Activated CD8-positive, alpha-beta memory T cell treated with anti-CD3 and anti-CD28 coated beads for 1 hour (primary cell): ENCODE results near the gene UBE3C.
"Not testable (repeated sequence)": the region's sequence is repeated elsewhere in the genome, so short reads cannot be mapped to it uniquely, and the experiment has no call there.

Source experiments
- DNase-seq, 2 donors: peaks; one replicate each; pipeline ENCODE4 v3.0.0-alpha.2; 2020; ENCODE audit warnings: low read depth in 1 of 2; ENCODE audit errors: extremely low read depth in 1 of 2

The UBE3C gene

GRCh38 chr7:157129907-157130460 lies 8.7 kb upstream of the UBE3C start:
- no peak for DNase-seq

GRCh38 chr7:157130849-157131248 lies 7.9 kb upstream of the UBE3C start:
- not testable (repeated sequence) for DNase-seq

DNA sequence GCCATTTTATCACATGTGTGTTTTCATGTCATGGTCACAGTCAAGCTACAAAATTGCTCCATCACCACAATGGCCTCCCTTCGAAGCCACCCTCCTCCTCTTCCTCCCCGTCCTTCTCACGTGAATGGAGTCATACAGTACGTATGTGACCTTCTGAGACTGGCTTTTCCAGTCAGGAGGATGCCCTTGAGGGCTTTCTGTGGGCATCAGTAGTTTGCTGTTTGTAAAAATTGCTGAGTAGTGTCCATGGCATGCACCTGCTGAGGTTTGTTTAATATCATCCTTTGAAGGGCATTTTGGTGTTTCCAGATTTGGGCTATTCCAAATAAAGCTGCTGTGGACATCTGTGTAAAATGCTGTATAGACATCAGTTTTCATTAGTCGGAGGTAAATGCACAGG lies 5.9 kb upstream of the UBE3C start:
- DNase-seq: no peak

GRCh38 chr7:157133304-157133703 lies 5.4 kb upstream of the UBE3C start:
- no peak for DNase-seq

GRCh38 chr7:157136372-157136771 lies 2.4 kb upstream of the UBE3C start:
- DNase-seq: no peak

DNA sequence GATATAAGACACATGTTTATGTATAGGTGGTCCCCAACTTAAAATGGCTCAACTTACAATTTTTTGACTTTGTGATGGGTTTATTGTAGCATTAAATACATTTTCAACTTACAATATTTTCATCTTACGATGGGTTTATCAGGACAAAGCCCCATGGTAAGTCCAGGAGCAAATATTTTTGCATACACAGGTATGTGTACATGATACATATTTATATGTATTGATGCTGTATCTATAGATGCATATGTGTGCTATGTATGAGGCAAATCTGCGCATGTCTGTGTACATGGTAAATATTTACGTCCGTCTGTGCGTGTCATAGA lies 664 bp upstream of the UBE3C start:
- DNase-seq: no peak

DNA sequence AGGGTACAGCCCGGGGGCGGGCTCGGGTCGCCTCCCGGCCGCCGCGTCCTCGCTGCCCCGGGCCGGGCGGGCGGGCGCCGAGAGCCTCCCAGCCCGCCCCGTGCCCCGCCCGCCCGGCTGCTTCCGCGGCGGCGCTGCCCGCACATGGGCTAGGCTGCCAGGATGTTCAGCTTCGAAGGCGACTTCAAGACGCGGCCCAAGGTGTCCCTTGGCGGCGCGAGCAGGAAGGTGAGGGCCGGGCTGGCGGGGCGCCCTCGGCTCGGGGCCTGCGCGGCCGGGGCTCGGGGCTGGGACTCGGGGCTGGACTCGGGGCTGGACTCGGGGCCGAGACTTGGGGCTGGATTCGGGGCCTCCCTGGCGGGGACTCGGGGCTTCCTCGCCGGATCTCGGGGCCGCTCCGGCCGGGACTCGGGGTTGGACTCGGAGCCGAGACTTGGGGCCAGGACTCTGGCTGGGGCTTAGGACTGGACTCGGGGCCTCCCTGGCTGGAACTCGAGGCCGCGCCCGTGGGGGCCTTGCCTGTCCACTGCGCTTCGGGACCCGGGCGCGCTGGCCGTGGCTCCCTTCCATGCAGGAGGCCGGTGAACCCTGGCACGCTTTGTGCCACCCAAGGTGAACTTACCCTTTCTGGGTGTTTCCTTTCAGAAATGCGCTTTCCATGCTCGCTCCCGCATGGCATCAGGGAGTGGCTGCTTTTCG lies 534 bp downstream of the UBE3C start:
- DNase-seq: peak in 1 of 2 donors; percentile 59

- DNase-seq: no peak
Observed at GRCh38 chr7:157139810-157140510, 1.2 kb downstream of the UBE3C start.

GRCh38 chr7:157140511-157140905 lies 1.8 kb downstream of the UBE3C start:
- no peak for DNase-seq

DNA sequence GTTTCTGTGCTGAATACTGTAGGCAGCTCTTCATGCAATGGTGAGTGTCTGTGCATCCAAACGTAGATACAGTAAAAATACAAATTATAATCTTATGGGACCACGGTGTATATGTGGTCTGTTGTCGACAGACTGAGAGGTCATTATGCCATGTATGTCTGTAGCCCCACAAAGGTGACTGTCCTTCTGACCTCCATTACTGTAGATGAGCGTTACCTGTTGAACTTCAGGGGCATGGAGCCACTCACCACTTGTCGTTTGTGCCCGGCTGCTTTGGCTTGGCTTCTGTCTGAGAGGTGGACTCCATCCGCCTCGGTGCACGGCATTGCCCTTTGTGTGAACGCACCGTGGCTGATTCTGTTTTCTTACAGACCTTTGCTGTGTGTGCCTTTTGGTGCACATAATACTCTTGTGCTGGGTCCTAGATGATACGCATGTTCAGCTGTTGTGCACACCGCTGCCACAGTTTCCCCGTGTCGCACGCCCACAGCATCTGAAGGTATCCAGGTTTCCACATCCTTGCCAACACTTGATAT lies 2.9 kb downstream of the UBE3C start:
- DNase-seq: no peak

DNA sequence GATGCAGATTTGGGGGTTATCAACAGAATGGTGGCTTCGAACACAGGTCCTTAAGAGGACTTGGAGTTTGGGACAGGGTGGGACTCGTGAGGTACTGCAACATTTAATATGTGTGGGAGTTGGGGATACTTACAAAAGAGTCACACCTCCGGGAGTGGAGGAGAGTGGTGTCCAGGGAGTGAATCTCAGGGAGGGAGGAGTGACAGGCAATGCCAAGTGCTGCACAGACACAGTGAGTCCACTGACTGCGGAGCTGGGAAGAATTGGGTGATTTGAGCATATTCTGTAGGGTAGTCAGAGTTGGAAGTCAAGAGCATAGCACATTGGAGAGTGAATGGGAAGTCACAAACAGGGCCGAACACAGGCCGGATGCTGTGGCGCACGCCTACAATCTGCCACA lies 5.1 kb downstream of the UBE3C start:
- no peak for DNase-seq

GRCh38 chr7:157149317-157149716 lies 10.6 kb downstream of the UBE3C start:
- no peak for DNase-seq

DNA sequence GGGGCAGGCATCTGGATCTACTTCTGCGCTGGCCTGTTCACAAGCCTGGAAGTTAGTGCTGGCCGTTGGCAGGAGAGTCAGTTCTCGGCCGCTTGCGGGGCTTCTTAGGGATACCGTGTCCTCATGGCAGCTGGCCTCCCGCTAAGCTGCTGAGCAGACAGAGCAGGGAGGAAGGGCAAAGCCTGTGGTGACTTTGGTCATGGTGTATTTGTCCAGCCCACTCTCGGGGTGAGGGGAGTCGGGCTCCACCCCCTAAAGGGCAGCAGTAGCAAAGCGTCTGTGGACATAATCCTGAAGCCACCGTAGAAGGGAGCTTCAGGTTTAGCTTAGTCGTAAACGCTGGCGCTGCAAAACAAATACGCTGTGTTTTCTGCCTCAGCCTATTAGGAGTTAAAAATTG lies 12.2 kb downstream of the UBE3C start:
- DNase-seq: no peak

DNA sequence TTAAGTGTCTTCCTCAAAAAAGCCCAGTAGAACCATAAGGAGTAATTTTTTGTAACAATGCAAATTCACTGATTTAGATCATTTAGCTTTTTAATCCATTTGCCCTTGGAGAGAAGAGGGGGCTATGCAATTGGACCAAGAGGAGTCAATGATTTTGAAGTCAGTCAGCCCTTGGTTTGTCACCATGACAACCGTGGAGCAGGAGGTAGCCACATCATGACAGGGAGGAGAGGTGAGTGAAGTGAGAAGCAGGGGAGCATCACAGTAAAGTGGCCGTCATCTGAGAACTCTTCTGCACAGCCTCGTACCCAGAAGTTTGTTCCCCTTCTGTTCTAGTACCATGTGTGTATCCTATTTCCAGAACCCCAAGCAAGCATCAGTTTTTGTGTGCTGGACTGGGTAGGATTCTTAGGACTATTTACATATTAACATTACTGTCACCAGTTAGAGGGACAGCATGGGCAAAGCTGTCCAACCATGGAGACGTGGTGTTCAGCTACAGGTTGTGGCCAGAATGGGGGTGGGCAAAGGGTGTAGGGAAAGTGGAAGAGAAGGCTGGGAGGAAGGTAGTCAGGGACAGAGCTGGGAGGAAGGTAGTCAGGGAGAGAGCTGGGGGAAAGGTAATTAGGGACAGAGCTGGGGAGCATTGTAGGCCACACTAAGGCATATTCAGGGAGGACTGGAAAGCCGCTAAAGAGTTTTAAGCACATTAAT lies 13.1 kb downstream of the UBE3C start:
- DNase-seq: no peak

GRCh38 chr7:157152391-157152937 lies 13.7 kb downstream of the UBE3C start:
- DNase-seq: no peak

DNA sequence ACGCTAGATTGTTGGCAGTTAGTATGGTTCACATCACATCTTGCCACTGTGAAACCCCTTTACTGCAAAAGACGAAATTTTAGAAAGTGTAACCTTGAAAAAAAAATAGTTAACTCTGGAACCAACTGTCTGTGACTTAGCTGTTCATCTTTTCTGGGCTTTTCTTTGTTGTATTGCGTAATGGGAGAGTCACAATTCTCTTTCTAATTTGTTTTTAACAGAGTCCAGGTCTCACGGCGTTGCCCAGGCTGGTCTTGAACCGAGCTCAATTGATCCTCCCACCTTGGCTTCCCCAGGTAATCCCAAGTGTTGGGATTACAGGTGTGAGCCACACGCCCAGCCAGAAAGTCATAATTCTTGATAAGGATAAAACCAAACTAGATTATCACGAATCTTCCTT lies 14.5 kb downstream of the UBE3C start:
- no peak for DNase-seq

DNA sequence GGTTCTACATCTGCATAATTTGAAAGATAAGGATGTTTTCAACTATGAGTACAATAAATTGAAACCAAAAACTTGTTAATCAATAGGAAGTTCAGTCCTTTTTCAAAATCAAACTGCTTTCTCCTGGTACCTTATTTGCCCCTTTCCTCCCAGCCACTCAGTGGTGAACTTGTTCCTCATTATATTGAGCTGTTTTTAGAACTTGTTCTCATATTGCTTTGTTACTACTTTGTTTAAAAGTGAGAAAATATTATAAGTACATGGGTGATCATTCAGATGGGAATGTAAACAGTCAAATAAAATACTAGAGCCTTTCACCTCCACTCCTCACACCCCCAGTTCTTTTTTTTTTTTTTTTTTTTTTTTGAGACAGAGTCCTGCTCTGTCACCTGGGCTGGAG lies 17.2 kb downstream of the UBE3C start:
- DNase-seq: no peak

DNA sequence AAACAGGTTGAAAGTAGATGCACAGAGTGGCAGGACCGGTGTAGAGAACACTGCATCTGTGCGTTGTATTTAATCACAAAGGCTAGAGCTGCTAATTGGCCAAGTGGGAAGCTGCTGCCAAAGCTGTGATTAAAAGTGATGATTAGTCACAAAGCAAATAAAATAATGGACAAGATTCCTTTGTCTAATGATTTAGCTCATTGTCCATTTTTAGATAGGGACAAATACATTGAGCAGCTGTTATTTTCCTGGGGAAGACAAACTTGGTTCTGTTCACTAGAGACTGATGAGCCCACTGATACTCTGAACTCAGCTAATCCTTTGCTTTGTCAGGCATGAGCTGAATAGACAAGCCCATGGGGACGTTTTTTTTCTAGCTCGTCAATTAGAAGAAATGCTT lies 19.7 kb downstream of the UBE3C start:
- no peak for DNase-seq

GRCh38 chr7:157159537-157159936 lies 20.8 kb downstream of the UBE3C start:
- not testable (repeated sequence) for DNase-seq

- no peak for DNase-seq
Observed at GRCh38 chr7:157160433-157160832, 21.7 kb downstream of the UBE3C start.

DNA sequence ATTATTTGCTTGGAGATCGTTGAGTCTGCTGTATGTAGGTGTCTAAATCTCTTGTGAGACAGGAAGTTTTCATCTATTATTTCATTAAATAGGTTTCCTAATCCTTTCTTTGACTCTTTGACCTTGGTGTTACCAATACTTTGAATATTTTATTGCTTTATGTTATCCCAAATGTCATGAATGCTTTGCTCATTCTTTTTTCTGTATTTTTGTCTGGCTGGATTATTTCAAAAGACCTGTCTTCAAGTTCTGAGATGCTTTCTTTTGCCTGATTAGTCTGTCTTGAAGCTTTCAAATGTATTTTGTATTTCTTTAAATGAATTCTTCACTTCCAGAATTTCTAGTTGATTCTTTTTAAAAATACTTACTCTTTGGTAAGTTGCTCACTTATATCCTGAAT lies 27.3 kb downstream of the UBE3C start:
- no peak for DNase-seq
